ENCODE results near the gene GSN. TPM values are rescaled to one million over a fixed set of nuclear protein-coding genes. Genes with fewer than 3 reads are reported as not detected.

GSN gene
- total and polyA plus RNA-seq, 10 of the 15 experiments (the other 5 are each of a cell fraction or from before 2014, with no cell fraction given): 0.66 to 9.2 (median 6.2) TPM

DNA sequence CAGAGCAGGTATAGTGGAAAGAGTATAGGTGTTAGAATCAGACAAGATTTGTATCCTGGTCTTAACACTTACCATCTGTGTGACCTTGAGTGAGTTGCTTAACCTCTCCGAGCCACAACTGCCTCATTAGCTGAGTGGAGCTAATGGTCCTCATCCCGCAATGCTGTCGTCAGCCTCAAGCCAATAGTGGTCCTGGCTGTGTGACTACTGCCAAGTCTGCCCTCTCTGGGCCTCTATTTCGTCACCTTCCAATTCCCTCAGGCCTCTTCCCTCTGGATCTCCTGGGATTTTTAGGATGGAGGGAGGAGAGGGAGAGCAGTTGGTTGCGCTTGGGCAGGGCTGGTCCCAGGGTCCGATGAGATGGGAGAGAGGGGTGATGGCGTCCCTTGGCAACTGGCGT is 60.5 kb downstream of the GSN start (continued):
- TF ChIP-seq, protein P1, sequence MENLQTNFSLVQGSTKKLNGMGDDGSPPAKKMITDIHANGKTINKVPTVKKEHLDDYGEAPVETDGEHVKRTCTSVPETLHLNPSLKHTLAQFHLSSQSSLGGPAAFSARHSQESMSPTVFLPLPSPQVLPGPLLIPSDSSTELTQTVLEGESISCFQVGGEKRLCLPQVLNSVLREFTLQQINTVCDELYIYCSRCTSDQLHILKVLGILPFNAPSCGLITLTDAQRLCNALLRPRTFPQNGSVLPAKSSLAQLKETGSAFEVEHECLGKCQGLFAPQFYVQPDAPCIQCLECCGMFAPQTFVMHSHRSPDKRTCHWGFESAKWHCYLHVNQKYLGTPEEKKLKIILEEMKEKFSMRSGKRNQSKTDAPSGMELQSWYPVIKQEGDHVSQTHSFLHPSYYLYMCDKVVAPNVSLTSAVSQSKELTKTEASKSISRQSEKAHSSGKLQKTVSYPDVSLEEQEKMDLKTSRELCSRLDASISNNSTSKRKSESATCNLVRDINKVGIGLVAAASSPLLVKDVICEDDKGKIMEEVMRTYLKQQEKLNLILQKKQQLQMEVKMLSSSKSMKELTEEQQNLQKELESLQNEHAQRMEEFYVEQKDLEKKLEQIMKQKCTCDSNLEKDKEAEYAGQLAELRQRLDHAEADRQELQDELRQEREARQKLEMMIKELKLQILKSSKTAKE (IDR thresholded peaks at IDR 0.05; ENCODE audit: low read depth, poor library complexity, severe bottlenecking): no peak
- TF ChIP-seq, protein P2, sequence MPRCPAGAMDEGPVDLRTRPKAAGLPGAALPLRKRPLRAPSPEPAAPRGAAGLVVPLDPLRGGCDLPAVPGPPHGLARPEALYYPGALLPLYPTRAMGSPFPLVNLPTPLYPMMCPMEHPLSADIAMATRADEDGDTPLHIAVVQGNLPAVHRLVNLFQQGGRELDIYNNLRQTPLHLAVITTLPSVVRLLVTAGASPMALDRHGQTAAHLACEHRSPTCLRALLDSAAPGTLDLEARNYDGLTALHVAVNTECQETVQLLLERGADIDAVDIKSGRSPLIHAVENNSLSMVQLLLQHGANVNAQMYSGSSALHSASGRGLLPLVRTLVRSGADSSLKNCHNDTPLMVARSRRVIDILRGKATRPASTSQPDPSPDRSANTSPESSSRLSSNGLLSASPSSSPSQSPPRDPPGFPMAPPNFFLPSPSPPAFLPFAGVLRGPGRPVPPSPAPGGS (IDR thresholded peaks at IDR 0.05; ENCODE audit: borderline replicate concordance, insufficient read depth, low read depth, low read length, poor library complexity, severe bottlenecking): no peak
- TF ChIP-seq, protein P3, sequence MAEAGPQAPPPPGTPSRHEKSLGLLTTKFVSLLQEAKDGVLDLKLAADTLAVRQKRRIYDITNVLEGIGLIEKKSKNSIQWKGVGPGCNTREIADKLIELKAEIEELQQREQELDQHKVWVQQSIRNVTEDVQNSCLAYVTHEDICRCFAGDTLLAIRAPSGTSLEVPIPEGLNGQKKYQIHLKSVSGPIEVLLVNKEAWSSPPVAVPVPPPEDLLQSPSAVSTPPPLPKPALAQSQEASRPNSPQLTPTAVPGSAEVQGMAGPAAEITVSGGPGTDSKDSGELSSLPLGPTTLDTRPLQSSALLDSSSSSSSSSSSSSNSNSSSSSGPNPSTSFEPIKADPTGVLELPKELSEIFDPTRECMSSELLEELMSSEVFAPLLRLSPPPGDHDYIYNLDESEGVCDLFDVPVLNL (IDR thresholded peaks at IDR 0.05; ENCODE audit: low read depth, low read length): no peak
- TF ChIP-seq POU2F2 (IDR thresholded peaks at IDR 0.05; ENCODE audit: borderline replicate concordance, low read depth, low read length): no peak
- TF ChIP-seq KLF5 (IDR thresholded peaks at IDR 0.05; ENCODE audit: partially characterized antibody): no peak
- TF ChIP-seq, protein P4, sequence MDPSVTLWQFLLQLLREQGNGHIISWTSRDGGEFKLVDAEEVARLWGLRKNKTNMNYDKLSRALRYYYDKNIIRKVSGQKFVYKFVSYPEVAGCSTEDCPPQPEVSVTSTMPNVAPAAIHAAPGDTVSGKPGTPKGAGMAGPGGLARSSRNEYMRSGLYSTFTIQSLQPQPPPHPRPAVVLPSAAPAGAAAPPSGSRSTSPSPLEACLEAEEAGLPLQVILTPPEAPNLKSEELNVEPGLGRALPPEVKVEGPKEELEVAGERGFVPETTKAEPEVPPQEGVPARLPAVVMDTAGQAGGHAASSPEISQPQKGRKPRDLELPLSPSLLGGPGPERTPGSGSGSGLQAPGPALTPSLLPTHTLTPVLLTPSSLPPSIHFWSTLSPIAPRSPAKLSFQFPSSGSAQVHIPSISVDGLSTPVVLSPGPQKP (IDR thresholded peaks at IDR 0.05; ENCODE audit: low read depth, low read length): no peak
- TF ChIP-seq, protein P5, sequence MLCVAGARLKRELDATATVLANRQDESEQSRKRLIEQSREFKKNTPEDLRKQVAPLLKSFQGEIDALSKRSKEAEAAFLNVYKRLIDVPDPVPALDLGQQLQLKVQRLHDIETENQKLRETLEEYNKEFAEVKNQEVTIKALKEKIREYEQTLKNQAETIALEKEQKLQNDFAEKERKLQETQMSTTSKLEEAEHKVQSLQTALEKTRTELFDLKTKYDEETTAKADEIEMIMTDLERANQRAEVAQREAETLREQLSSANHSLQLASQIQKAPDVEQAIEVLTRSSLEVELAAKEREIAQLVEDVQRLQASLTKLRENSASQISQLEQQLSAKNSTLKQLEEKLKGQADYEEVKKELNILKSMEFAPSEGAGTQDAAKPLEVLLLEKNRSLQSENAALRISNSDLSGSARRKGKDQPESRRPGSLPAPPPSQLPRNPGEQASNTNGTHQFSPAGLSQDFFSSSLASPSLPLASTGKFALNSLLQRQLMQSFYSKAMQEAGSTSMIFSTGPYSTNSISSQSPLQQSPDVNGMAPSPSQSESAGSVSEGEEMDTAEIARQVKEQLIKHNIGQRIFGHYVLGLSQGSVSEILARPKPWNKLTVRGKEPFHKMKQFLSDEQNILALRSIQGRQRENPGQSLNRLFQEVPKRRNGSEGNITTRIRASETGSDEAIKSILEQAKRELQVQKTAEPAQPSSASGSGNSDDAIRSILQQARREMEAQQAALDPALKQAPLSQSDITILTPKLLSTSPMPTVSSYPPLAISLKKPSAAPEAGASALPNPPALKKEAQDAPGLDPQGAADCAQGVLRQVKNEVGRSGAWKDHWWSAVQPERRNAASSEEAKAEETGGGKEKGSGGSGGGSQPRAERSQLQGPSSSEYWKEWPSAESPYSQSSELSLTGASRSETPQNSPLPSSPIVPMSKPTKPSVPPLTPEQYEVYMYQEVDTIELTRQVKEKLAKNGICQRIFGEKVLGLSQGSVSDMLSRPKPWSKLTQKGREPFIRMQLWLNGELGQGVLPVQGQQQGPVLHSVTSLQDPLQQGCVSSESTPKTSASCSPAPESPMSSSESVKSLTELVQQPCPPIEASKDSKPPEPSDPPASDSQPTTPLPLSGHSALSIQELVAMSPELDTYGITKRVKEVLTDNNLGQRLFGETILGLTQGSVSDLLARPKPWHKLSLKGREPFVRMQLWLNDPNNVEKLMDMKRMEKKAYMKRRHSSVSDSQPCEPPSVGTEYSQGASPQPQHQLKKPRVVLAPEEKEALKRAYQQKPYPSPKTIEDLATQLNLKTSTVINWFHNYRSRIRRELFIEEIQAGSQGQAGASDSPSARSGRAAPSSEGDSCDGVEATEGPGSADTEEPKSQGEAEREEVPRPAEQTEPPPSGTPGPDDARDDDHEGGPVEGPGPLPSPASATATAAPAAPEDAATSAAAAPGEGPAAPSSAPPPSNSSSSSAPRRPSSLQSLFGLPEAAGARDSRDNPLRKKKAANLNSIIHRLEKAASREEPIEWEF (IDR thresholded peaks at IDR 0.05; ENCODE audit: insufficient replicate concordance, low read depth, low read length): no peak
